Activated CD4-positive, CD25-positive, alpha-beta regulatory T cell treated with anti-CD3 and anti-CD28 coated beads, Interleukin-2, amount 50 U/mL, for 16 hours (primary cell): ENCODE measurements around the gene KCP.

Experiments
- DNase-seq: peaks from one replicate; pipeline ENCODE4 v3.0.0-alpha.2; 2020; ENCODE audit warnings: low read depth, low spot score

The KCP gene

DNA sequence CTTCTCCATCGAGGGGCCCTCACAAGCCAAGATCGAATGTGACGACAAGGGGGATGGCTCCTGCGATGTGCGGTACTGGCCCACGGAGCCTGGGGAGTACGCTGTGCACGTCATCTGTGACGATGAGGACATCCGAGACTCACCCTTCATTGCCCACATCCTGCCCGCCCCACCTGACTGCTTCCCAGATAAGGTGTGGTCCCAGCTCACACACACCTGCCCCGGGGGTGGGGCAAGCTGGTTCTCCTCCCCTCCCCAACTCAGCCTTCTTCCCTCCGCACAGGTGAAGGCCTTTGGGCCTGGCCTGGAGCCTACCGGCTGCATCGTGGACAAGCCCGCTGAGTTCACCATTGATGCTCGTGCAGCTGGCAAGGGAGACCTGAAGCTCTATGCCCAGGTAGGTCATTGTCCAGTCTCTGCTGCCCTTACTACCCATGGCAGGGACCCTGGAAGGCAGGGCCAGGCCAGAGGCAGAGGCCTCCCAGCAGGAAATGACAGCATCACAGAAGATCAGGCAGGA is 69.3 kb downstream of the KCP start:
- no peak for DNase-seq

DNA sequence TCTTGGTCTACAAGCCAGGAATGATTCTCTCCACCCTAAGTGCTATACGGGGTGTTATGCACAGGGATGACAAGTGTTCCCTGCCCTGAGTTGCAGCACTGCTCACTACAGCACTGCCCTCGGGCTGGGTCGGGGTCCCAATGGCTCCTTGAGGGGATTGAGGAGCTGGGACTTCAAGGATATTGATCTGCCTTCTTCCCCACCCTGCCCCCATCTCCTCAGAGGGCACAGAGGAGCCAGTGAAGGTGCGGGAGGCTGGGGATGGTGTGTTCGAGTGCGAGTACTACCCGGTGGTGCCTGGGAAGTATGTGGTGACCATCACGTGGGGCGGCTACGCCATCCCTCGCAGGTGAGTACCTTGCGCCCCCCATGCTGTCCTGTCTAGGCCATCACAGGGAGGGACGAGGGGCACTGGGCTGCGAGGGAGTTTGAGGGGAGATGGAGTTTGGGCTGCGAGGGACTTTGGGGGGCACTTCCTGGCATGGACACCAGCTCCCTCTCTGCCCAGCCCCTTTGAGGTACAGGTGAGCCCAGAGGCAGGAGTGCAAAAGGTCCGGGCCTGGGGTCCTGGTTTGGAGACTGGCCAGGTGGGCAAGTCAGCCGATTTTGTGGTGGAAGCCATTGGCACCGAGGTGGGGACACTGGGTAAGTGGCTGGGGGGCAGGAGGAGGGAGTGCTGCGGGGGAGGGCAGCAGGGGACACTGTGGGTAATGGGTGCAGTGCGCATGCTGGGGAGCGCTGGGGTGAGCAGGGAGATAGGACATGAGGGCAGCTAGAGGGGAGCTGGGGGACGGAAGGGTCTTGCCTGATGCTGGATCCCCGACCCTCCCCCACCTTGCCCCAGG is 70.0 kb downstream of the KCP start:
- DNase-seq: no peak

DNA sequence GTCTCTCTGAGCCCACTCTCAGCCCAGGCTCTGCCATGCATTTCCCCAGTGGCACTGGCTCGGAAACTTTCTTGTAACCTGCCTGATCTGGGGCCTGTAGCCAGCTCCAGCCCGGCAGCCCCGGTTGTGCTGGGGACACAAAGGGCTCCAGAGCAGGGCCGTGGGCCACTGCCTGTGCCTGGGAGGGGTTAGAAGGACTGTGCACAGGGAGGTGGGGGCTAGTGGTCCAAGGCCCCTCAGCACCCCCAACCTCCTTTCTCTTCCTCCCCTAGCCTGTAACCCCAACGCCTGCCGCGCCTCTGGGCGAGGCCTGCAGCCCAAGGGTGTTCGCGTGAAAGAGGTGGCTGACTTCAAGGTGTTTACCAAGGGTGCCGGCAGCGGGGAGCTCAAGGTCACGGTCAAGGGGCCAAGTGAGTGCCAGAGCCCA is 70.7 kb downstream of the KCP start:
- DNase-seq: no peak

DNA sequence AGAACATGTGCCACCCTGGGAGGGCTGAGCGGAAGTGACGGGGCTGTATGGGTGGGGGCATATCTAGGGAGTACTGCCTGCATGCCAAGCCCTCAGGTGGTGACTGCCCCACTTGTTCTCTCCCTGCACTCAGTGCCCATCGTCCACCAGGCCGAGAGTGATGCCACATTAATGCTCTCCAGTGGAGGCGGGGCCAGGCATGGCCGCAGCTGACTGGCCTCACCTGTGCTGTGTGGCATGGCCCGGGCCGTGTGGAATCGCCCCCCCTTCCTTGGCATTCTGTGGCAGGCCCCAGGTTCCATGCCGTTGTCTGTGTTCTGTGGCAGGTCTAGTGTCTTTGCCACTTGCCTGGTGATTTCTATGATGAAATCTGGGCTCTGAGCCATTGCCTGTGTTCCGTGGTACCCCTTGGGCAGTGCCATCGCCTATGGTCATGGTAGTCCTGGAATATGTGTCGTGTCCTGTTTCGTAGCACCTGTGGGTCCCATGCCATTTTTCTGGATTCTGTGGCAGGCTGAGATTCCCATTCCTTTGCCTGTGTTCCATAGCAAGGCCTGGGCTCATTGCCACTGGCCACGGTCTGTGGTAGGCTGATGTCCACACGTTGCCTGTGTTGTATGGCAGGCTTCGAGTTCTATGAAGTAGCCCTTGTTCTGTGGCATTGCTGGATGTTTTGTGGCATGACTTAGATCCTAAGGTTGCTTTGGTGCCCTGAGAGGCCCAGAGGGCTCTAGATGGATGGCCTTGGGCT is 71.4 kb downstream of the KCP start:
- DNase-seq: no peak

DNA sequence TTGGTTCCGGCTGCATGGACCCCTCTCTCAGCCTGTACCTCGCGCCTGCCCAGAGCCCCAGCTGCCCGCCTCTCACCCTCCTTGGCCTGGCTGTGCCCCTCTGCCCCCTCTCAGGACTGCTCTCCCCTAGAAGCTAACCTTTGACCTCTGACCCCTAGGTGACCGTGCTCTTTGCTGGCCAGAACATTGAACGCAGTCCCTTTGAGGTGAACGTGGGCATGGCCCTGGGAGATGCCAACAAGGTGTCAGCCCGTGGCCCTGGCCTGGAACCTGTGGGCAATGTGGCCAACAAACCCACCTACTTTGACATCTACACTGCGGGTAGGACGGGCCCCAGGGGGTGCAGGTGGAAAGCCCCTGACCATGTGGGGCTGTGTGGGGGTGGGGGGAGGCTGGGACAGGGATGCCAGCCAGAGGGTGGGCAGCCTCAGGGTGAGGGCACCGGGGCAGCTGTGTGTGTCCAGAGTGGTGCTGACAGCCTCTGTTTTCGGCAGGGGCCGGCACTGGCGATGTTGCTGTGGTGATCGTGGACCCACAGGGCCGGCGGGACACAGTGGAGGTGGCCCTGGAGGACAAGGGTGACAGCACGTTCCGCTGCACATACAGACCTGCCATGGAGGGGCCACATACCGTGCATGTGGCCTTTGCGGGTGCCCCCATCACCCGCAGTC is 72.3 kb downstream of the KCP start:
- DNase-seq: no peak

DNA sequence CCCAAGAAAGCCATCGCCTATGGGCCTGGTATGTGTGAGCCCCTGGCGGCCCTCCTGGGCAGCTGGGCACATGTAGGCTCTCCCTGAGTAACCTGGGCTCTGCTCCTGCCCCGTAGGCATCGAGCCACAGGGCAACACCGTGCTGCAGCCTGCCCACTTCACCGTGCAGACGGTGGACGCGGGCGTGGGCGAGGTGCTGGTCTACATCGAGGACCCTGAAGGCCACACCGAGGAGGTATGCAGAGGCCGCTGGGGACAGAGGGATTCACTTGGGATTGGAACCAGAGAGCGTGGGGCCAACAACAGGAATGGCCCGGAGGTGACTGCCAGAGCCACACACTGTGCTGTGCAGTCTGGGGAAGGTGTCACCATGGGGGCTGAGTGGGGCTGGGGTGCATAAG is 73.0 kb downstream of the KCP start:
- DNase-seq: no peak

DNA sequence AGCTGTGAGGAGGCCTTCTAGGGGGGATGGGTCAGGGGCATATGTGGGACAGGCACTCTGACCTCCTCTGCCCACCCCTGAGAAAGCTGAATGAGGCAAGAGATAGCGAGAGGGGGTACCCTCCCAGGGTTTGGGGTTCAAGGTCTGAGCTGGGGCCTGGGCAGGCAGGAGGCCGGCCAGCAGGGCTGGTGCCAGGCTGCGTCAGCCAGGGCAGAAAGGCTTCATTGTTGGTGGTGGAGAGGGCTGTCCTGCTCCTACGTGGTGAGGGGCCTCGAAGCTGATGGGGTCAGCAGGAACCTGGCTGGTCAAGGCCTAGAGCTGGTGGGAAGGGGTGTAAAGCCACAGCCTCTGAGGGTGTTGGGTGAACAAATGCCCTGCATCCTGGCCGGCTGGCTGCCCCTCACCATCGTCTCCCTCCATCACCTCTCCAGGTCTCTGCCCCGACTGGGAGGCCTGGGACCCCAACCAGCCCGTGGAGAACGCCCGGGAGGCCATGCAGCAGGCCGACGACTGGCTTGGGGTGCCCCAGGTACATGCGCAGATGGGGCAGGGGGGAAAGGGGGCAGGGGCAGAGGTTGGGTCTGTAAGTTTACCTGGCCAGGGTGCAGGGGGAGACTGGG is 73.7 kb downstream of the KCP start:
- DNase-seq: no peak

DNA sequence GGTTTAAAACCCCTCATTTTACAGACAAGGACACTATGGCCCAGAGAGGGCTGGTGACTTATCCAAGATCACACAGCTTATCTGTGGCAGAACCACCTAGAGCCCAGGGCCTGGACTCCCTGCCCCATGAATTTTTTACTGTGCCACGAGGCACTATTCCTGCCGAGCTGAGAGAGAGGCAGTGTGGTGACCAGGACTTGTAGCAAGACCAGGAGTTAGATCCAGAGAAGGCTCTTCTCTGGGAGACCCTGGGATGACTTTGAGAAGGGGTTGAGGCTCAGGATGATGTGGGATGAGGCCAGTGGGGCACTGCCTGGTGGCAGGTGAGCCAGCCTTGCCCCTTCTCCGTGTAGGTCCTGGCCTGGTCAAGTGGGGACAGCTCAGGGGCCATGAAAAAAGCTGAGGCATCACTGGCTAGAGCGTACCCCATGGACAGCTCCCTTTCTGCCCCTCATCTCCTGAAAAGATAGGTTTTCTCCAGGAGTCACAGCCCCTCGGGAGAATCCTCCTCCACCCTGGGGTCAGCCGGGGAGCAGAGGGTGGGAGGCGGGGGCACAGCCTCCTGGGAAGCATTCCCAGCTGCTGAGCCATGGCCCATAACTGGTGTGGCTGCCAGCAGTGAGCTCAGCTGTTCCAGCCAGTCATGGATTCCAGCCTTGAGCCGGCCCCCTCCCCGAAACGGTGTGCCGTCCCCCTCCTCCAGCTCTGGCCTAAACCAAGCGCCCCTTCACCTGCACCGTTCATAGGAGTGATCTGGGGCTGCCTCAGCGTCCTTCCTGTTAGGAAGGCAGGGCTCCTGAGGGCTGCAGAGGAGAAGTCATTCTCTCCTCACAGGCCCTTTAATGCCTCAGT is 74.5 kb downstream of the KCP start:
- no peak for DNase-seq

DNA sequence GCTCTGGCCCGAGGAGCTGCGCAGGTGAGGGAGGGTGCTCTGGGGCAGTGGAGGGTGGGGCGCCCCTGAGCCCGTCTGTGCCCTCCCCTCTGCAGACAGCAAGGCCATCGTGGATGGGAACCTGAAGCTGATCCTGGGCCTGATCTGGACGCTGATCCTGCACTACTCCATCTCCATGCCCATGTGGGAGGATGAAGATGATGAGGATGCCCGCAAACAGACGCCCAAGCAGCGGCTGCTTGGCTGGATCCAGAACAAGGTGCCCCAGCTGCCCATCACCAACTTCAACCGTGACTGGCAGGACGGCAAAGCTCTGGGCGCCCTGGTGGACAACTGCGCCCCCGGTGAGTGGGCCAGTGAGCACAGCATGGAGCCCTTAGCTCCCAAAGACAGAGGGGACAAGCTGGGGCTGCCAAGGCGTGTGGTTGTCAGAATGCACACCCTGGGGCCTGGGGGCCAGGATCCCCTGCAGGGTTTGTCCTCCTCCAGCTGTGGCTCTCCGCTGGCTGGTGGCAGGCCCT is 75.2 kb downstream of the KCP start:
- DNase-seq: no peak

DNA sequence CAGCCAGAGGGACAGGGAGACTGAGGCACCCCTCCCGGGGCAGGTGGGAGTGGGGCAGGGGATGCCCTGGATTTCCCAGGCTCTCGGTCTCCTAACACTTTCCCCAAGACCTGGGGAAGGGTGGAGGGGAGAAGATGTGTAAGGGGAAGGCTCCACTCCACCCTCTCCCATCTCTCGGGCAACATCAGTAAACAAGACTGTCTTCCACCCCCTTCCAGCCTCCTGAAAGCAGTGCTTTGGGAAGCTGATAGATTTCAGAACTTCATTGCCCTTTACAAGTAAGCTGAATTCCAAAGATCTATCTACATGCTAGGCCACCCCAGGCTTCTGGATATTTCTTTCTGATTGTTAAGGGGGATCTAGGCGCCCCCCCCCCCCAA is 76.6 kb downstream of the KCP start:
- DNase-seq: no peak

DNA sequence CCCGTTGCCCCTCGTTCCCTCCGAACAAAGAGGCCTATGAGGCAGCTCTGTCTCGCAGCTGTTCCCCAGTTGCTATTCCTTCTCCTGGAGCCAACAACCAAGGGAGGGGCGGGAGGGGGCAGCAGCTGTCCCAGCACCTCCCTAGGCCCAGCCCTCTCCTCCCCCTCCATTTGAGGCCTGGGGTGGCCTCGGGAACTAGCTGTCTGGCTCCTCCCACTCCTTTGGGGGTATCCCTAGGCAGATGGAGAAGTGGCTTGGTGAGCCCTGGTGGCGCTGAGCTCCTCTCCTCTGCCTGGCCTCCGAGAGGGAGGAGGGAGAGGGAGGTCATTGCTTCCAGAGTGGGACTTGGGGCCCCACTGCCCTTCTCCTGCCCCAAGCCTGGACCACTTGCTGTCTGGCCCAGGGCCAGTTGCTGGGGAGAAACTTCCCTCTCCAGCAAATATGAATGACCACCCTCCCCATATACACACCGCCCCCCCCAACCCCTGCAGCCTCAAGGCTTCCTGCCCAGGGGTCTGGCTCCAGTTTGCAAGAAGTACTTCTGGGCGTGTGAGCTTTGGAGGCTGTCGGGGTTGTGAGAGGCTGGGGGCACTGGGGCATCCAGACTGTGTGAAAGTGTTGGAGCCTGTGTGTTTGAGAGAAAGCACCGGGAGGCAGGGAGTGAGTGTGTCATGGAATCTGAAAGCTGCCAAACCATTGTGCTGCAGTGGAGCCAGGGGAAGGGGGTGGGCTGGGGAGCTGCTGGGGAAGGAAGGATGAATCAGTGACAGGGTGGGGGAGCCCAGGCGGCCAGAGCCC is 77.2 kb downstream of the KCP start:
- DNase-seq: no peak

DNA sequence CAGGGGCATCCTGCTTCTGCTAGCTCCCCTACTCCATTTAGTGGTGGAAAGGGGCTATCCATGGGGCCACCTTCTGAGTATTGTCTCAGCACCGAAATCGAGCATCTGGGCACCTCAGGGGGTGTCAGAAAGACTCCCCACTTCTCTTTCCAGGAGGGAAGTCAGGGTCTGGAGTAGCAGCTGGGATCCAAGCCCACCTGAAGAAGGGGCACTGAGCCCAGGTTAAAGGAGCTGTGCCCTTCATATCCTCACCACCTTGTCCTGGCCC is 77.7 kb downstream of the KCP start:
- no peak for DNase-seq

DNA sequence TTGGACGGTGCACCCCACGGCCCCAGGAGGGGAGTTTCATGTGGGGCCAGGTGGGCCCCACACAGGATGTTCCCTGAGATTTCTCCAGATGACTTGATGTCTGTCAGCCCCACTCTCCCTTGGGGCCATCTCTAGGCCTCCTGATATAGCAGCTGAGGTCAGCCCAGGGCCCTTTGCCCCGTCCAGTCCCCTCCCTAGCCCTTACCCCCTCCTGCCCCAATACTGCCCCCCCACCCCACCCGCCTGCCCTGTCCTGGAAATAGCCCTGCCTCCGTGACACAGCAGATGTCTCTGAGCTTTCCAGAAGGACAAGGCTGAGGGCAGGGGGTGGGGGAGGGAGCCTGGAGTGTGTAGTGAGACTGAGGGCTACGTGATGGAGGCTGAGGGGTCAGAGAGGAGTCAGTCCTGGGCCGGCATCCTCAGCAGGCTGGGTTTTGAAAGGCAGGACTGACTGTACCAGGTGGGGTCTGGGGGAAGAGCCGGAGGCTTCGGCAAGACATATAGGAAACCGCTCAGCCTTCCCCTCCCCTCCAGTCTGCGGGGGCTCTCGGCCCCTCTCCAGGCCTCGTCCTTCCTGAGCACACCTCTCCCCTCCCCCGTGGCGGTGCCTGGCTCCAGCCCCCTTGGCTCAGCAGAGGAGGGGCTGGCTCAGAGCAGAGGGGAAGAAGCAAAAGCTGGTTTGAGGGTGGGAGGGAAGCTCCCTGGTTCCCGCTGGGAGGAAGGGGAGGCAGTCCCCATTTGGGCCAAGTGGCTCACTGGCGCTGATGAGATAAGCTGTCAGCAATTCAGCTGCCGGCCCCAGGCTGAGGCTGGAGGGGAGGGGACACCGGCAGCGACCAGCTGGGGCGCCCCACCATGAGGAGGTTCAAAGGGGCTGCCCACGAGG is 78.3 kb downstream of the KCP start:
- DNase-seq: no peak

DNA sequence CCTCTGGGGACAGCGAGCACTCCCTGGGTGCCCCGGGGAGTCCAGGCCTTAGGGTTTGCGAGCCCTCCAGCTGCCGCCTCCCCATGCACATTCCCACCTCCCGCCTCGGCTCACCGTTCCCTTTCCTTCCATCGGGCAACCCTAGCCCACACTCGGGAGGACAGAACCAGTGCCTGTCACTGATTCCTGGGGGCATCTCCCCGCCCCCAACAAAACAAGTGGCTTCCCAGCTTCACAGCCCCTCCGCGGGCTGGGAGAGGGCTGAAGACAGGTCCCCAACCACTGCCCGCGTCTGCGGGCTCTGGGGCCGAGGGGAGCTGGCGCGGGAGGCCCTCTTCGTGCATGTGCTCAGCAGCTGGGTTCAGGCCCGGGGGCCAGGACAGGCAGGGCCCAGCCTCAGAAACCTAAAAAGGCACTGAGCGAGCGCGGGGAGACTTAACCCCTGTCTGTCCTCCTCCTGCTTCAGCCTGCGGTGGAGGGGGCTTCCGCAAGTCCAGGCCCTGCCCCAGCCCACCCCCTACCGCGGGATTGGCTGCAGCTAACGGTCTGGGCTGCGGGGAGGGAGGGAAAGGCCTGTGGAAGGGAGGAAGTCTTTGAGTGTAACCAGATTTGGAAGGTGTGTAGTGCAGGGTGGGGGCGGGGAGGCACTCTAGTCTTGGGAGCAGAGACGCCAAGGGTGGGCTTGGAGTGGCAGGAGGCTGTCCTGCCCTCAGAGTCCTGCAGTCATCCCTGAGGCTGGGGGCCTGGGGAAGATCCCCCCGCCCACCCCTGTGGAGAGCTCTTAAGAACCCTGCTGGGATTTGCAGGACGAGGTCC is 79.1 kb downstream of the KCP start:
- no peak for DNase-seq

DNA sequence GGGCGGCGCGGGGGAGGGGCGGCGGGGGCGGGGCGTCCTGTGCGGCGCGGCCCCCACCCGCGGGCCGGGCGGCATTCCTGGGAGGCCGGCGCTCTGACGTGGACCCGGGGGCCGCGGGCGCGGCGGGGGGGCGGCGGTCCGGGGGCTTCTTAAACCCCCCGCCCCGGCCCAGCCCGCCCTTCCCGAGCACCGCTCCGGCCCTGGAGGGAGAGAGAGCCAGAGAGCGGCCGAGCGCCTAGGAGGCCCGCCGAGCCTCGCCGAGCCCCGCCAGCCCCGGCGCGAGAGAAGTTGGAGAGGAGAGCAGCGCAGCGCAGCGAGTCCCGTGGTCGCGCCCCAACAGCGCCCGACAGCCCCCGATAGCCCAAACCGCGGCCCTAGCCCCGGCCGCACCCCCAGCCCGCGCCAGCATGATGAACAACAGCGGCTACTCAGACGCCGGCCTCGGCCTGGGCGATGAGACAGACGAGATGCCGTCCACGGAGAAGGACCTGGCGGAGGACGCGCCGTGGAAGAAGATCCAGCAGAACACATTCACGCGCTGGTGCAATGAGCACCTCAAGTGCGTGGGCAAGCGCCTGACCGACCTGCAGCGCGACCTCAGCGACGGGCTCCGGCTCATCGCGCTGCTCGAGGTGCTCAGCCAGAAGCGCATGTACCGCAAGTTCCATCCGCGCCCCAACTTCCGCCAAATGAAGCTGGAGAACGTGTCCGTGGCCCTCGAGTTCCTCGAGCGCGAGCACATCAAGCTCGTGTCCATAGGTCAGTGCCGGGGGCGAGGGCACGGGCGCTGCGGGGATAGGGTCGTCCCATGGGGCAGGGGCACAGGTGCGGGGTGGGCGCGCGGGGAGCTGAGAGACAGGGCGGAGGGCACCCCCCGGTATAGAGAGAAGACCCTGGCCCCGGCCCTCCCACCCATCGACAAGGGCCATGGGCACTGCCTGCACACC is 80.0 kb downstream of the KCP start, which contains the start of gene FLNC:
FLNC (plus strand) TSS at position 176 of the 947 bp plus-strand sequence; CDS start at position 408, 232 bp downstream.
- DNase-seq: no peak

DNA sequence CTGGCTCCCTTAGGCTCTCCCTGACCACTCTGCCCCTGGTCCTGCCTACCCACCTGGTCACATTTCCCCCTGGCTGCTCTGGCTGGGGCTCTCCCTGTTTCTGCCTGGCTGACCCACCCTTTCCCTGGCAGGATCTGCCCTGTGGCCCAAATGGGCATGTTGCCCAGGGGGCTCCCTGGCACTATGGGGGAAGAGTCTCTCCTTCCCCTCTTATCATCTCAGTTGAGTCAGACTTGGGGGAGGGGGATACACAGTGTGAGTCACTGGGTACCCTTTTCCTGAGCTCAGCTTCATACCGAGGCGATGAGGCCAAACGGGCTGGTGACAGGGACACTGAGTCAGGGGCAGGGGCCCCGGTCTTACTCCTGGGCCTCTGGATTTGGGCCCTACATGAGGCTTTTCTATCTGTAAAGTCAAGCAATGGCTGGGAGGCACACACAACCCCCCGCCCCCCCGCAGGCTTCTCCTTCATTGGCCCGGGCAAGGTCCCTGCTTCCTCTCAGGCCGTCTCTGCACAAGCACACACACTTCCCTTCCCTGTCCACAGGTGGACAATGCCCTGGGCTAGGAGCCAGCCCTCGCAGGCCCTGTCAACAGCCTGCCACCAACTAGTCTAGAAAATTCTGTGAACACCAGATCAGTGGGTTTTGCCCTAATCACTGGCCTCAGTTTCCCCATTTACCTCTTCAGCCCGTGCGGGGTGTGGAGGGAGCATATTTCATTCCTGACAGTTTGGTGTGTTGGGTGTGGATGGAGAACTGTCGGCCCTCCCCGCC is 80.9 kb downstream of the KCP start:
- no peak for DNase-seq
